Left lung (tissue), 10 donors: ENCODE measurements around the gene CNTN4. TPM values are rescaled to one million over a fixed set of nuclear protein-coding genes. Genes with fewer than 3 reads are reported as not detected.

Experiments
- ATAC-seq: fragments of 200-7000 bp; cut with Tn5 transposase; one replicate; pipeline ENCODE4 v1.9.1; 2020; ENCODE audit warnings: moderate library complexity
- DNase-seq, 4 donors: peaks; one replicate each; pipeline ENCODE4 v3.0.0-alpha.2; 2013 to 2020
- H3K27ac ChIP-seq, 2 donors: fragments of 200-600 bp; sonication (generic) in 1 of 2; one replicate each; pipeline versions ENCODE4 v1.5.0 to v1.8.0; 2020 to 2021
- H3K27me3 ChIP-seq, 2 donors: fragments of 200-600 bp; sonication (generic) in 1 of 2; one replicate each; pipeline versions ENCODE4 v1.5.0 to v1.8.0; 2020 to 2021
- H3K36me3 ChIP-seq, 2 donors: fragments of 200-600 bp; sonication (generic) in 1 of 2; one replicate each; pipeline versions ENCODE4 v1.5.0 to v1.8.0; 2020 to 2021
- H3K4me1 ChIP-seq, 2 donors: fragments of 200-600 bp; one replicate each; pipeline ENCODE4 v1.8.0; 2021
- H3K4me3 ChIP-seq, 2 donors: fragments of 200-600 bp; sonication (generic) in 1 of 2; one replicate each; pipeline versions ENCODE4 v1.5.0 to v1.8.0; 2020 to 2021; ENCODE audit warnings: mild to moderate bottlenecking in 1 of 2
- H3K9me3 ChIP-seq, 2 donors: fragments of 200-600 bp; sonication (generic) in 1 of 2; one replicate each; pipeline versions ENCODE4 v1.5.0 to v1.8.0; 2020 to 2021
- intact Hi-C, 2 donors: fragments of 100-400 bp; cut with DNase I; formaldehyde crosslinking; loops; one replicate each; pipeline versions ENCODE4 v1.11.2 to v1.14.2; 2022
- polyA plus RNA-seq, 6 donors: library from polyadenylated mRNA; unstranded; fragments of 120-200 nt; gene quantifications; one replicate each; pipeline ENCODE4 v1.2.1, GENCODE V29; 2013; ENCODE audit not compliant: insufficient read length in 6 of 6
- total RNA-seq, 2 donors: library from RNA; stranded (reverse); fragmentation: NEBNext Ultra II Directional; extraction: Animal tissue kit (Norgen Biotek cat#: 25700); gene quantifications; one replicate each; pipeline ENCODE4 v1.2.1, GENCODE V29; 2021
- TF ChIP-seq, protein P1 (sequence below), 2 donors: fragments of 200-600 bp; sonication (generic) in 1 of 2; IDR thresholded peaks; one replicate each; pipeline versions ENCODE4 v1.5.0 to v1.8.0; 2021; ENCODE audit warnings: antibody characterized with exemption in 2 of 2
- donor health status: DM: no; HTN: yes; CAD: no.
- donor health status: DM: no; HTN: no; CAD: no.

Gene CNTN4
- total and polyA plus RNA-seq, 8 donors, result 5.9 to 10.4 (median 8.2) TPM

DNA sequence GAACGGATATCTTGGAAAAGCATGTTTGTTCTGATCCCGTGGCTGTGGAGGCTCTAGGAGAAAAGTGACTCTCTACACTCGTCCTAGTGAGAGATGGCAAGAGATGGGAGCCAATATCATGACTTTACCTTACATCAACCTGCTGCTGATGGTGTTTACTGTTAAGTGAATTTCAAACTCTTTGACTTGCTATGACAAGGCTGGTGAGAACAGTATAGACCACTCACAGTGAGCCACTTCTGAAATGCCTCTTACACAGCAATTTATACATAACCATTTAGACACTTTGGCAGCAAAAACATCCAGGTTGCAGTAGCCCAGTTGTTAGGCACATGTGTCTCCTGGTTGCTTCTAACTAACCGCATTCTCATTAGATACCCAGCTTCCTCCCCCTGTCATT is 968.2 kb downstream of the CNTN4 start:
- Histone ChIP-seq H3K27me3 (no peaks in the 10 kb centered on the region), H3K36me3 (no peaks in the 10 kb centered on the region), H3K9me3 (no peaks in the 10 kb centered on the region), H3K4me1 (no peaks in the 10 kb centered on the region), H3K27ac (no peak overlapping the region), H3K4me3 (no peak overlapping the region)
- TF ChIP-seq, protein P1, sequence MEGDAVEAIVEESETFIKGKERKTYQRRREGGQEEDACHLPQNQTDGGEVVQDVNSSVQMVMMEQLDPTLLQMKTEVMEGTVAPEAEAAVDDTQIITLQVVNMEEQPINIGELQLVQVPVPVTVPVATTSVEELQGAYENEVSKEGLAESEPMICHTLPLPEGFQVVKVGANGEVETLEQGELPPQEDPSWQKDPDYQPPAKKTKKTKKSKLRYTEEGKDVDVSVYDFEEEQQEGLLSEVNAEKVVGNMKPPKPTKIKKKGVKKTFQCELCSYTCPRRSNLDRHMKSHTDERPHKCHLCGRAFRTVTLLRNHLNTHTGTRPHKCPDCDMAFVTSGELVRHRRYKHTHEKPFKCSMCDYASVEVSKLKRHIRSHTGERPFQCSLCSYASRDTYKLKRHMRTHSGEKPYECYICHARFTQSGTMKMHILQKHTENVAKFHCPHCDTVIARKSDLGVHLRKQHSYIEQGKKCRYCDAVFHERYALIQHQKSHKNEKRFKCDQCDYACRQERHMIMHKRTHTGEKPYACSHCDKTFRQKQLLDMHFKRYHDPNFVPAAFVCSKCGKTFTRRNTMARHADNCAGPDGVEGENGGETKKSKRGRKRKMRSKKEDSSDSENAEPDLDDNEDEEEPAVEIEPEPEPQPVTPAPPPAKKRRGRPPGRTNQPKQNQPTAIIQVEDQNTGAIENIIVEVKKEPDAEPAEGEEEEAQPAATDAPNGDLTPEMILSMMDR (IDR thresholded peaks at IDR 0.05), result no peak
- DNase-seq (no peak), ATAC-seq (no peak)
- intact Hi-C loops, result no loop called here

DNA sequence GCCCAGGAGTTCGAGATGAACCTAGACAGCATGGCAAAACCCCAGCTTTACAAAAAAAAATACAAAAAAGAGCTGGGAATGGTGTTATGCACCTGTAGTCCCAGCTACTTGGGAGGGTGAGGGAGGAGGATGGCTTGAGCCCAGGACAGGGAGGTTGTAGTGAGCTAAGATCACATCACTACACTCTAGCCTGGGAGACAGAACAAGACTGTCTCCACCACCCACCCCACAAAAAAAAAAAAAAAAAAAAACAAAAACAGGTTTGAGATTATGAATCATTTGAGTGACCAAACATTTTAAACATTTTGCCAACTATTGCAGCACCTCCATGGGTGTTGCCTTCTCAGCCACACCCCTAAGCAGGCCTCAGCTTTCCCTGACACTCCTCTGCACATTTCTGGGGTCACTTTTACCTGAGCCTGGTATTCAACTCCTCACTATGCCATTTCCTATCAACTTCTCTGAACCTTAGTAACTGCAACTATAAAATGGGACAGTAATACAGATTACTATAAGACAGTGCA is 969.8 kb downstream of the CNTN4 start:
- no peak overlapping the region for H3K27ac ChIP-seq
- no peaks in the 10 kb centered on the region for H3K4me1 ChIP-seq
- H3K4me3 ChIP-seq, result no peak overlapping the region
- H3K27me3 ChIP-seq, result no peaks in the 10 kb centered on the region
- no peak for ATAC-seq
- no peaks in the 10 kb centered on the region for H3K36me3 ChIP-seq
- TF ChIP-seq, protein P1 (IDR thresholded peaks at IDR 0.05), result no peak
- intact Hi-C loops, result no loop called here
- H3K9me3 ChIP-seq, result no peaks in the 10 kb centered on the region
- DNase-seq, result no peak

DNA sequence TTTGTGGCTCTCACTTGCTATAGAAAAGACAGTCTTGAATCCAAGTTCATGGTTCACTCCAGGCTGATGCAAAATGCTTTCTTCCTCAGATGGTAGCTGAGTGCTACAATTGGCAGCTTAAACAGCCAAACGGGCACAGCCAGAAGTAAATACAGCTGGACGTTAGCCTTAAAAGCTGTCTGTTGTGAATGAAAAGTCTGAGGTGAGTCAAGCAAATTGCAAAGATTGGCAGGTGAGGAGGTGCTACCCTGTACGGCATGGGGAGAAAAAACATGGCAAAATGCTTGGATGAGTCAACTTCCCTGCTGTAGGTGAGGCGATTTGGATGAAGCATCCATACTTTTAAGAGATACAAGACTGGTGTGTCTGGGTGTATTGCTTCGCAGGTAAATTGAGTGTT is 971.1 kb downstream of the CNTN4 start:
- no peaks in the 10 kb centered on the region for H3K27me3 ChIP-seq
- H3K36me3 ChIP-seq, result no peaks in the 10 kb centered on the region
- TF ChIP-seq, protein P1 (IDR thresholded peaks at IDR 0.05), result no peak

DNA sequence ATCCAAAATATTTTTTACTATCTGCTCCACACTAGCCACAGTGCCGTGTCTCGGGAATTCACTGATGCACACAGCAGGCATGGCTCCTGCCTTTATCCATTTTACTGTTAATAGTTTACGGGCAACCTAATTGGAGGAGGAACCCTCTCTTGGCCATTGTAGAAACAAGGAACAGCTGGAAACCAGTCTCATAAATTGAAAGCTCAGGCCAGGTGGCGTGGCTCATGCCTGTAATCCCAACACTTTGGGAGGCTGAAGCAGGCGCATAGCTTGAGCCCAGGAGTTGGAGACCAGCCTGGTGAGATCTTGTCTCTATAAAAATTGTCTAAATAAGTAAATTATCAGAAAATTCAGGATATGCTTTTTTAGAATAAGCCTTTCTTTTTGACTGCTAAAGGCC is 972.5 kb downstream of the CNTN4 start:
- DNase-seq, result peak in 2 of 4 donors; percentile 12 to 20
- ATAC-seq, result no peak
- H3K9me3 ChIP-seq, result no peaks in the 10 kb centered on the region
- no peak overlapping the region for H3K27ac ChIP-seq
- TF ChIP-seq, protein P1 (IDR thresholded peaks at IDR 0.05), result no peak
- H3K4me3 ChIP-seq, result no peak overlapping the region
- H3K4me1 ChIP-seq, result no peaks in the 10 kb centered on the region
- no peaks in the 10 kb centered on the region for H3K27me3 ChIP-seq
- intact Hi-C loops, result no loop called here
- H3K36me3 ChIP-seq, result no peaks in the 10 kb centered on the region

More for the DNA sequence above, 971.1 kb downstream of the CNTN4 start:
- Histone ChIP-seq H3K9me3 (no peaks in the 10 kb centered on the region), H3K4me3 (no peak overlapping the region), H3K27ac (no peak overlapping the region), H3K4me1 (no peaks in the 10 kb centered on the region)
- no peak for DNase-seq
- intact Hi-C loops, result no loop called here
- ATAC-seq, result no peak

DNA sequence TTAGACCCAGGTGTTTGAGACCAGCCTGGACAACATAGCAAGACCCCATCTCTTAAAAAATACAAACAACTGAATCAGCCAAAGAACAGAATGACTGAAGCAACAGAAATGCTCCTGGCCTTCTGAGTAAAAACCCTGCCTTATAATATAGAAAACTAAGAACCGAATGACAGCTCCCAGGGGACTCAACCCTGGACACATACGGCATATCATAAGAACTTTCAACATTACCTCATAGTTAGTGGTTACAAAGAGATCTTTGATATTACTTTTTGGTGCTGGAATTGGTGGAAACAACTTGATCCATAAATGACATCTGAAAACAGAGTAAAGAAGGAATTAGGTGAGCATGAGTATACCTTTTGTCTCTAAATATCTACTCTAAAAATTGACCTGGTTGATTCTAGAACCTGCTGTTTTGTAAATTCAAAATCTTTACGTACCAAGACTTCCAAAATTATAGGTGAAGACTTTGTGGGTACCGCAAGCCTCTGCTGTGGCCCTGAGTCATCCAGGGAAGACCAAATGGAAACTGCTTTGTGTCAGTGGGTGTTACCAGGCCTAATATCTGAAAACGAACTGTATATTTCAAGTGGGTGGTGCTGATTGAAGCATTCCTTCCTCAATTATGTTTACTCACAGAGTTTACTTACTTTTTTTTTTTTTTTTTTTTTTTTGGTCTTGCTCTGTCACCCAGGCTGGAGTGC is 976.0 kb downstream of the CNTN4 start:
- H3K27ac ChIP-seq, result no peak overlapping the region
- ATAC-seq, result no peak
- DNase-seq, result no peak
- H3K27me3 ChIP-seq, result no peaks in the 10 kb centered on the region
- TF ChIP-seq, protein P1 (IDR thresholded peaks at IDR 0.05), result no peak
- no peaks in the 10 kb centered on the region for H3K9me3 ChIP-seq
- intact Hi-C loops, result no loop called here
- H3K4me1 ChIP-seq, result no peaks in the 10 kb centered on the region
- no peak overlapping the region for H3K4me3 ChIP-seq
- no peaks in the 10 kb centered on the region for H3K36me3 ChIP-seq
